ENCODE data around the gene ALAS1. TPM values are rescaled to one million over a fixed set of nuclear protein-coding genes. Genes with fewer than 3 reads are reported as not detected.

ALAS1 gene
- total RNA-seq, 2 experiments from 2014 or later, result 34.4 to 43.6 TPM

- Histone ChIP-seq H3K27ac (ENCODE audit: low read depth, low read length, poor library complexity, severe bottlenecking) (no peak overlapping the region), H3K4me3 (ENCODE audit: low read depth, low read length, poor library complexity, severe bottlenecking) (no peak overlapping the region), H4K20me1 (ENCODE audit: insufficient read depth, low read length) (no peaks in the 10 kb centered on the region), H3K4me1 (ENCODE audit: insufficient read depth, low read length, poor library complexity, severe bottlenecking) (no peaks in the 10 kb centered on the region), H2AFZ (ENCODE audit: low read length) (no peak overlapping the region), H3K79me2 (ENCODE audit: insufficient read depth, low read depth, low read length) (no peaks in the 10 kb centered on the region), H3K9me3 (ENCODE audit: low read length) (no peaks in the 10 kb centered on the region), H3K4me2 (ENCODE audit: low read length) (peak overlapping the region; percentile 37; the same call in 1 of the 2 replicates), H3K36me3 (ENCODE audit: insufficient read depth, low read length) (peaks cover 31% of the 10 kb centered on the region), H3K9me2 (ENCODE audit: insufficient read depth, low read length) (no peaks in the 10 kb centered on the region)
- TF ChIP-seq CTCF (conservative IDR thresholded peaks at IDR 0.05; ENCODE audit: low read length) (no peak), EZH2phosphoT487 (IDR thresholded peaks at IDR 0.05; ENCODE audit: borderline replicate concordance, low read depth, low read length) (no peak)
- DNase-seq (ENCODE audit: low spot score), result no peak
- intact Hi-C loops (cut with micrococcal nuclease; ENCODE audit: unreplicated experiment), result no loop called here
- ChIA-PET POLR2A (interaction anchor here (0.6 kb wide), 1 partner anchor 253 kb away, joined by 3 read pairs; no protein-coding TSS in a partner anchor), CTCF (ENCODE audit: unreplicated experiment) (no interaction called here)
- no TSS peak for BruUV-seq (replicated peaks)
These were observed 48.3 kb downstream of the ALAS1 start for GRCh38 chr3:52246264-52246620.

- H3K79me2 ChIP-seq (ENCODE audit: insufficient read depth, low read depth, low read length), result no peaks in the 10 kb centered on the region
- H3K36me3 ChIP-seq (ENCODE audit: insufficient read depth, low read length), result peaks cover 37% of the 10 kb centered on the region
- intact Hi-C loops (cut with micrococcal nuclease; ENCODE audit: unreplicated experiment), result no loop called here
- BruUV-seq (replicated peaks), result no TSS peak
- no peak overlapping the region for H3K4me2 ChIP-seq (ENCODE audit: low read length)
- no peak for DNase-seq (ENCODE audit: low spot score)
- no peaks in the 10 kb centered on the region for H4K20me1 ChIP-seq (ENCODE audit: insufficient read depth, low read length)
- no peaks in the 10 kb centered on the region for H3K4me1 ChIP-seq (ENCODE audit: insufficient read depth, low read length, poor library complexity, severe bottlenecking)
- no peak overlapping the region for H3K4me3 ChIP-seq (ENCODE audit: low read depth, low read length, poor library complexity, severe bottlenecking)
- CTCF ChIA-PET (ENCODE audit: unreplicated experiment), result no interaction called here
- no peak overlapping the region for H3K27ac ChIP-seq (ENCODE audit: low read depth, low read length, poor library complexity, severe bottlenecking)
- no peak for TF ChIP-seq CTCF (conservative IDR thresholded peaks at IDR 0.05; ENCODE audit: low read length)
- POLR2A ChIA-PET, result no interaction called here
- no peak overlapping the region for H2AFZ ChIP-seq (ENCODE audit: low read length)
- no peaks in the 10 kb centered on the region for H3K9me2 ChIP-seq (ENCODE audit: insufficient read depth, low read length)
- no peaks in the 10 kb centered on the region for H3K9me3 ChIP-seq (ENCODE audit: low read length)
These were observed 48.9 kb downstream of the ALAS1 start for GRCh38 chr3:52246728-52247408.

GRCh38 chr3:52247409-52248164 is 49.6 kb downstream of the ALAS1 start:
- H3K4me3 ChIP-seq (ENCODE audit: low read depth, low read length, poor library complexity, severe bottlenecking), result no peak overlapping the region
- H2AFZ ChIP-seq (ENCODE audit: low read length), result no peak overlapping the region
- H4K20me1 ChIP-seq (ENCODE audit: insufficient read depth, low read length), result no peaks in the 10 kb centered on the region
- intact Hi-C loops (cut with micrococcal nuclease; ENCODE audit: unreplicated experiment), result no loop called here
- no peak for TF ChIP-seq EZH2phosphoT487 (IDR thresholded peaks at IDR 0.05; ENCODE audit: borderline replicate concordance, low read depth, low read length)
- no peak for TF ChIP-seq CTCF (conservative IDR thresholded peaks at IDR 0.05; ENCODE audit: low read length)
- no peaks in the 10 kb centered on the region for H3K9me2 ChIP-seq (ENCODE audit: insufficient read depth, low read length)
- H3K27ac ChIP-seq (ENCODE audit: low read depth, low read length, poor library complexity, severe bottlenecking), result no peak overlapping the region
- no peak for DNase-seq (ENCODE audit: low spot score)
- no peak overlapping the region for H3K4me2 ChIP-seq (ENCODE audit: low read length)
- no TSS peak for BruUV-seq (replicated peaks)
- H3K36me3 ChIP-seq (ENCODE audit: insufficient read depth, low read length), result peaks cover 45% of the 10 kb centered on the region
- no peaks in the 10 kb centered on the region; the same call in 1 of the 2 replicates for H3K79me2 ChIP-seq (ENCODE audit: insufficient read depth, low read depth, low read length)
- ChIA-PET CTCF (ENCODE audit: unreplicated experiment) (no interaction called here), POLR2A (interaction anchor here (1.1 kb wide), 1 partner anchor 11 kb away, joined by 3 read pairs; no protein-coding TSS in a partner anchor)
- H3K9me3 ChIP-seq (ENCODE audit: low read length), result no peaks in the 10 kb centered on the region
- peaks cover 2% of the 10 kb centered on the region for H3K4me1 ChIP-seq (ENCODE audit: insufficient read depth, low read length, poor library complexity, severe bottlenecking)

Data from OCI-LY7 (cell line).